ENCODE results near the gene BBX.

BBX gene

GRCh38 chr3:107738486-107739183 lies 215.9 kb downstream of the BBX start:
- TF ChIP-seq CTCF (conservative IDR thresholded peaks at IDR 0.05; ENCODE audit: low read depth, low read length): no peak
- no peak overlapping the region for H3K4me3 ChIP-seq (ENCODE audit: low read length)
- no peak for DNase-seq (ENCODE audit: low read depth)

GRCh38 chr3:107739227-107739626 lies 216.5 kb downstream of the BBX start:
- no peak for DNase-seq (ENCODE audit: low read depth)
- H3K4me3 ChIP-seq (ENCODE audit: low read length): no peak overlapping the region
- TF ChIP-seq CTCF (conservative IDR thresholded peaks at IDR 0.05; ENCODE audit: low read depth, low read length): no peak

GRCh38 chr3:107740992-107741896 lies 218.5 kb downstream of the BBX start:
- DNase-seq (ENCODE audit: low read depth): no peak
- TF ChIP-seq CTCF (conservative IDR thresholded peaks at IDR 0.05; ENCODE audit: low read depth, low read length): peak; percentile 47
- no peak overlapping the region for H3K4me3 ChIP-seq (ENCODE audit: low read length)

- no peak overlapping the region for H3K4me3 ChIP-seq (ENCODE audit: low read length)
- TF ChIP-seq CTCF (conservative IDR thresholded peaks at IDR 0.05; ENCODE audit: low read depth, low read length): no peak
- no peak for DNase-seq (ENCODE audit: low read depth)
Observed at GRCh38 chr3:107745354-107745753, 222.6 kb downstream of the BBX start.

- peak; percentile 60 for TF ChIP-seq CTCF (conservative IDR thresholded peaks at IDR 0.05; ENCODE audit: low read depth, low read length)
- no peak overlapping the region for H3K4me3 ChIP-seq (ENCODE audit: low read length)
- DNase-seq (ENCODE audit: low read depth): no peak
Observed at GRCh38 chr3:107752202-107752990, 229.6 kb downstream of the BBX start.

- TF ChIP-seq CTCF (conservative IDR thresholded peaks at IDR 0.05; ENCODE audit: low read depth, low read length): peak; percentile 75
- no peak overlapping the region for H3K4me3 ChIP-seq (ENCODE audit: low read length)
- no peak for DNase-seq (ENCODE audit: low read depth)
Observed at GRCh38 chr3:107753494-107753893, 230.7 kb downstream of the BBX start.
